SK-N-SH treated with all-trans-retinoic acid at 6 μM for 48 hours (cell line): Measurements from ENCODE around the gene TXNRD2.

ENCODE experiments used
- ATAC-seq: fragments of 200-7000 bp; cut with Tn5 transposase; 3 replicates; pipeline ENCODE4 v1.9.1; 2020; ENCODE audit warnings: mild to moderate bottlenecking, moderate library complexity
- ARNTL ChIP-seq: fragments of 450-650 bp; formaldehyde crosslinking; IDR thresholded peaks from 2 replicates; pipeline ENCODE4 v1.5.0; 2020; ENCODE audit warnings: low read depth, mild to moderate bottlenecking, moderate library complexity, borderline replicate concordance
- BACH2 ChIP-seq: fragments of 250-450 bp; sonication (Bioruptor Pico); IDR thresholded peaks from 2 replicates; pipeline ENCODE4 v1.9.0; 2021; ENCODE audit warnings: mild to moderate bottlenecking, borderline replicate concordance
- CSDC2 ChIP-seq: fragments of 250-450 bp; sonication (Bioruptor Pico); IDR thresholded peaks from 2 replicates; pipeline ENCODE4 v1.5.0; 2020; ENCODE audit warnings: mild to moderate bottlenecking, moderate library complexity
- ESRRG ChIP-seq: fragments of 250-450 bp; sonication (Bioruptor Pico); IDR thresholded peaks from 2 replicates; pipeline ENCODE4 v1.6.1; 2021; ENCODE audit warnings: mild to moderate bottlenecking
- GLIS3 ChIP-seq: fragments of 250-450 bp; sonication (Bioruptor Pico); IDR thresholded peaks from 2 replicates; pipeline ENCODE4 v1.5.0; 2020; ENCODE audit warnings: mild to moderate bottlenecking, moderate library complexity
- ISL1 ChIP-seq: fragments of 250-450 bp; sonication (Bioruptor Pico); IDR thresholded peaks from 2 replicates; pipeline ENCODE4 v2.1.2; 2022; ENCODE audit warnings: mild to moderate bottlenecking, moderate library complexity
- OSR1 ChIP-seq: fragments of 250-450 bp; sonication (Bioruptor Pico); IDR thresholded peaks from 2 replicates; pipeline ENCODE4 v1.8.0; 2022; ENCODE audit warnings: moderate library complexity, mild to moderate bottlenecking, inconsistent platforms
- PPARA ChIP-seq: fragments of 250-450 bp; sonication (Bioruptor Pico); IDR thresholded peaks from 2 replicates; pipeline ENCODE4 v1.5.0; 2020; ENCODE audit warnings: mild to moderate bottlenecking, borderline replicate concordance
- RARB ChIP-seq: fragments of 250-450 bp; sonication (Bioruptor Pico); IDR thresholded peaks from 2 replicates; pipeline ENCODE4 v1.8.0; 2021; ENCODE audit warnings: mild to moderate bottlenecking, moderate library complexity
- SNAI2 ChIP-seq: fragments of 250-450 bp; sonication (Bioruptor Pico); IDR thresholded peaks from 2 replicates; pipeline ENCODE4 v1.5.0; 2020; ENCODE audit warnings: mild to moderate bottlenecking, moderate library complexity
- TCF4 ChIP-seq: fragments of 250-450 bp; sonication (Bioruptor Pico); IDR thresholded peaks from 2 replicates; pipeline ENCODE4 v1.8.0; 2021; ENCODE audit warnings: mild to moderate bottlenecking, moderate library complexity, borderline replicate concordance
- TOX ChIP-seq: fragments of 250-450 bp; sonication (Bioruptor Pico); IDR thresholded peaks from 2 replicates; pipeline ENCODE4 v1.8.0; 2021; ENCODE audit warnings: mild to moderate bottlenecking, moderate library complexity, borderline replicate concordance
- ZC3H10 ChIP-seq: fragments of 250-450 bp; sonication (Bioruptor Pico); IDR thresholded peaks from 2 replicates; pipeline ENCODE4 v1.5.1; 2021; ENCODE audit warnings: mild to moderate bottlenecking, moderate library complexity
- ZFP3 ChIP-seq: fragments of 250-450 bp; sonication (Bioruptor Pico); IDR thresholded peaks from 2 replicates; pipeline ENCODE4 v1.5.0; 2020; ENCODE audit warnings: mild to moderate bottlenecking, moderate library complexity
- ZFP30 ChIP-seq: fragments of 450-650 bp; formaldehyde crosslinking; IDR thresholded peaks from 2 replicates; pipeline ENCODE4 v1.5.0; 2022; ENCODE audit warnings: mild to moderate bottlenecking, moderate library complexity
- ZNF565 ChIP-seq: fragments of 450-650 bp; formaldehyde crosslinking; conservative IDR thresholded peaks from 2 replicates; pipeline ENCODE4 v1.5.0; 2020; ENCODE audit warnings: low read depth, mild to moderate bottlenecking, moderate library complexity
- ZNF70 ChIP-seq: fragments of 450-650 bp; formaldehyde crosslinking; IDR thresholded peaks from 2 replicates; pipeline ENCODE4 v1.5.0; 2020; ENCODE audit warnings: mild to moderate bottlenecking, moderate library complexity
- ZNF8 ChIP-seq: fragments of 450-650 bp; formaldehyde crosslinking; IDR thresholded peaks from 2 replicates; pipeline ENCODE4 v1.5.0; 2020; ENCODE audit warnings: mild to moderate bottlenecking, moderate library complexity
- TF ChIP-seq, protein P1 (sequence below): fragments of 250-450 bp; sonication (Bioruptor Pico); IDR thresholded peaks from 2 replicates; pipeline ENCODE4 v1.5.1; 2020; ENCODE audit warnings: low read depth, mild to moderate bottlenecking, moderate library complexity
- TF ChIP-seq, protein P2 (sequence below): fragments of 250-450 bp; sonication (Bioruptor Pico); IDR thresholded peaks from 2 replicates; pipeline ENCODE4 v1.8.0; 2020; ENCODE audit warnings: mild to moderate bottlenecking, moderate library complexity, borderline replicate concordance
- TF ChIP-seq, protein P3 (sequence below): fragments of 250-450 bp; sonication (Bioruptor Pico); IDR thresholded peaks from 2 replicates; pipeline ENCODE4 v1.5.1; 2021; ENCODE audit warnings: mild to moderate bottlenecking, moderate library complexity
- TF ChIP-seq, protein P4 (sequence below): fragments of 250-450 bp; sonication (Bioruptor Pico); IDR thresholded peaks from 2 replicates; pipeline ENCODE4 v1.5.0; 2020; ENCODE audit warnings: mild to moderate bottlenecking, moderate library complexity
- TF ChIP-seq, protein P5 (sequence below): fragments of 250-450 bp; sonication (Bioruptor Pico); IDR thresholded peaks from 2 replicates; pipeline ENCODE4 v1.8.0; 2021; ENCODE audit warnings: low read depth, mild to moderate bottlenecking, moderate library complexity, borderline replicate concordance

Gene TXNRD2

DNA sequence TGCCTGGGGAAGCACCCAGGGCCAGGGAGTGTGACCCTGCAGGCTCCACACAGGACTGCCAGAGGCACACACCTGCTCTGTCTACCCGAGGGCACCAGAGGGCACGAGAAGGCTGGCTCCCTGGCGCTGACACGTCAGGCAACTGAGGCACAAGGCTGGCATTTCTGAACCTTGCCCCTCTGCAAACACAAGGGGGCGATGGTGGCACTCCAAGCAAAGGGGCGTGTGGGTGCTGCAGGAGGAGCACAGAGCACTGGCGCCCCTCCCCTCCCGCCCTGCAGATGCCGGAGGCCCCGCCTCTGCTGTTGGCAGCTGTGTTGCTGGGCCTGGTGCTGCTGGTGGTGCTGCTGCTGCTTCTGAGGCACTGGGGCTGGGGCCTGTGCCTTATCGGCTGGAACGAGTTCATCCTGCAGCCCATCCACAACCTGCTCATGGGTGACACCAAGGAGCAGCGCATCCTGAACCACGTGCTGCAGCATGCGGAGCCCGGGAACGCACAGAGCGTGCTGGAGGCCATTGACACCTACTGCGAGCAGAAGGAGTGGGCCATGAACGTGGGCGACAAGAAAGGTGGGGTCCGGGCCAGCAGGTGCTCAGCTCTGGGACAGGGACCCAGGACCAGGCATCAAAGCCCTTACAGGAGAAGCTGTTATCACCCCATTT lies 20.8 kb upstream of the TXNRD2 start:
- ATAC-seq = peak; percentile 84
- no peak for TF ChIP-seq ARNTL (CRISPR knock-in tag)
- TF ChIP-seq ZFP3 = no peak
- no peak for TF ChIP-seq SNAI2 (CRISPR knock-in tag)
- TF ChIP-seq TOX (CRISPR knock-in tag) = no peak
- TF ChIP-seq ZNF70 (CRISPR knock-in tag) = no peak
- no peak for TF ChIP-seq ZNF565 (CRISPR knock-in tag)
- TF ChIP-seq, protein P1, sequence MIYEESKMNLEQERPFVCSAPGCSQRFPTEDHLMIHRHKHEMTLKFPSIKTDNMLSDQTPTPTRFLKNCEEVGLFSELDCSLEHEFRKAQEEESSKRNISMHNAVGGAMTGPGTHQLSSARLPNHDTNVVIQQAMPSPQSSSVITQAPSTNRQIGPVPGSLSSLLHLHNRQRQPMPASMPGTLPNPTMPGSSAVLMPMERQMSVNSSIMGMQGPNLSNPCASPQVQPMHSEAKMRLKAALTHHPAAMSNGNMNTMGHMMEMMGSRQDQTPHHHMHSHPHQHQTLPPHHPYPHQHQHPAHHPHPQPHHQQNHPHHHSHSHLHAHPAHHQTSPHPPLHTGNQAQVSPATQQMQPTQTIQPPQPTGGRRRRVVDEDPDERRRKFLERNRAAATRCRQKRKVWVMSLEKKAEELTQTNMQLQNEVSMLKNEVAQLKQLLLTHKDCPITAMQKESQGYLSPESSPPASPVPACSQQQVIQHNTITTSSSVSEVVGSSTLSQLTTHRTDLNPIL (CRISPR knock-in tag) = no peak
- no peak for TF ChIP-seq OSR1
- no peak for TF ChIP-seq PPARA (CRISPR knock-in tag)
- no peak for TF ChIP-seq CSDC2 (CRISPR knock-in tag)
- TF ChIP-seq ZFP30 (CRISPR knock-in tag) = no peak
- TF ChIP-seq, all 23 proteins: peak for 0

DNA sequence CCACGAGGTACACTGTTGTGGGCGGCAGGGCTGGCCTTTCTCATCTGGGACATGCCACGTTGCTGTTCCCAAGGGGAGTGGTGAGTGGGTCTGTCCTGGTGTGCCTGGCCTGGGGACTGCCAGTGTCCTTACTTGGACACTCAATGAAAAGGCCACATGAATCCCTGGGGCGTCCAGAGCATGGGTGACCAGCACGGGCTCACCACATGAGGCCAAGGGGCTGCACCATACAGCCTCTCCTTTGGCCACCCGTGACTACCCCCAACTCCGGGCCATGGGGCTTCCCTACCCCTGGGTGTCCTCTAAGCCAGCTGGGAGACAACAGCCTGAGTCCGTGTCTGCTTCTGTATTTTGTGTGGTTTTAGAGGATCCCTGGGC lies 20.2 kb upstream of the TXNRD2 start:
- TF ChIP-seq, protein P1 (CRISPR knock-in tag) = no peak
- TF ChIP-seq CSDC2 (CRISPR knock-in tag) (no peak), ZNF8 (CRISPR knock-in tag) (no peak), ZFP30 (CRISPR knock-in tag) (no peak), ESRRG (CRISPR knock-in tag) (no peak), SNAI2 (CRISPR knock-in tag) (no peak), ZC3H10 (no peak), ZNF565 (CRISPR knock-in tag) (no peak), ZNF70 (CRISPR knock-in tag) (no peak), ISL1 (CRISPR knock-in tag) (no peak), BACH2 (CRISPR knock-in tag) (no peak), RARB (CRISPR knock-in tag) (no peak), OSR1 (no peak), TOX (CRISPR knock-in tag) (no peak)
- TF ChIP-seq, protein P2, sequence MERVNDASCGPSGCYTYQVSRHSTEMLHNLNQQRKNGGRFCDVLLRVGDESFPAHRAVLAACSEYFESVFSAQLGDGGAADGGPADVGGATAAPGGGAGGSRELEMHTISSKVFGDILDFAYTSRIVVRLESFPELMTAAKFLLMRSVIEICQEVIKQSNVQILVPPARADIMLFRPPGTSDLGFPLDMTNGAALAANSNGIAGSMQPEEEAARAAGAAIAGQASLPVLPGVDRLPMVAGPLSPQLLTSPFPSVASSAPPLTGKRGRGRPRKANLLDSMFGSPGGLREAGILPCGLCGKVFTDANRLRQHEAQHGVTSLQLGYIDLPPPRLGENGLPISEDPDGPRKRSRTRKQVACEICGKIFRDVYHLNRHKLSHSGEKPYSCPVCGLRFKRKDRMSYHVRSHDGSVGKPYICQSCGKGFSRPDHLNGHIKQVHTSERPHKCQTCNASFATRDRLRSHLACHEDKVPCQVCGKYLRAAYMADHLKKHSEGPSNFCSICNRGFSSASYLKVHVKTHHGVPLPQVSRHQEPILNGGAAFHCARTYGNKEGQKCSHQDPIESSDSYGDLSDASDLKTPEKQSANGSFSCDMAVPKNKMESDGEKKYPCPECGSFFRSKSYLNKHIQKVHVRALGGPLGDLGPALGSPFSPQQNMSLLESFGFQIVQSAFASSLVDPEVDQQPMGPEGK (CRISPR knock-in tag) = no peak
- TF ChIP-seq, protein P3, sequence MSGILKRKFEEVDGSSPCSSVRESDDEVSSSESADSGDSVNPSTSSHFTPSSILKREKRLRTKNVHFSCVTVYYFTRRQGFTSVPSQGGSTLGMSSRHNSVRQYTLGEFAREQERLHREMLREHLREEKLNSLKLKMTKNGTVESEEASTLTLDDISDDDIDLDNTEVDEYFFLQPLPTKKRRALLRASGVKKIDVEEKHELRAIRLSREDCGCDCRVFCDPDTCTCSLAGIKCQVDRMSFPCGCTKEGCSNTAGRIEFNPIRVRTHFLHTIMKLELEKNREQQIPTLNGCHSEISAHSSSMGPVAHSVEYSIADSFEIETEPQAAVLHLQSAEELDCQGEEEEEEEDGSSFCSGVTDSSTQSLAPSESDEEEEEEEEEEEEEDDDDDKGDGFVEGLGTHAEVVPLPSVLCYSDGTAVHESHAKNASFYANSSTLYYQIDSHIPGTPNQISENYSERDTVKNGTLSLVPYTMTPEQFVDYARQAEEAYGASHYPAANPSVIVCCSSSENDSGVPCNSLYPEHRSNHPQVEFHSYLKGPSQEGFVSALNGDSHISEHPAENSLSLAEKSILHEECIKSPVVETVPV = no peak
- TF ChIP-seq, protein P4, sequence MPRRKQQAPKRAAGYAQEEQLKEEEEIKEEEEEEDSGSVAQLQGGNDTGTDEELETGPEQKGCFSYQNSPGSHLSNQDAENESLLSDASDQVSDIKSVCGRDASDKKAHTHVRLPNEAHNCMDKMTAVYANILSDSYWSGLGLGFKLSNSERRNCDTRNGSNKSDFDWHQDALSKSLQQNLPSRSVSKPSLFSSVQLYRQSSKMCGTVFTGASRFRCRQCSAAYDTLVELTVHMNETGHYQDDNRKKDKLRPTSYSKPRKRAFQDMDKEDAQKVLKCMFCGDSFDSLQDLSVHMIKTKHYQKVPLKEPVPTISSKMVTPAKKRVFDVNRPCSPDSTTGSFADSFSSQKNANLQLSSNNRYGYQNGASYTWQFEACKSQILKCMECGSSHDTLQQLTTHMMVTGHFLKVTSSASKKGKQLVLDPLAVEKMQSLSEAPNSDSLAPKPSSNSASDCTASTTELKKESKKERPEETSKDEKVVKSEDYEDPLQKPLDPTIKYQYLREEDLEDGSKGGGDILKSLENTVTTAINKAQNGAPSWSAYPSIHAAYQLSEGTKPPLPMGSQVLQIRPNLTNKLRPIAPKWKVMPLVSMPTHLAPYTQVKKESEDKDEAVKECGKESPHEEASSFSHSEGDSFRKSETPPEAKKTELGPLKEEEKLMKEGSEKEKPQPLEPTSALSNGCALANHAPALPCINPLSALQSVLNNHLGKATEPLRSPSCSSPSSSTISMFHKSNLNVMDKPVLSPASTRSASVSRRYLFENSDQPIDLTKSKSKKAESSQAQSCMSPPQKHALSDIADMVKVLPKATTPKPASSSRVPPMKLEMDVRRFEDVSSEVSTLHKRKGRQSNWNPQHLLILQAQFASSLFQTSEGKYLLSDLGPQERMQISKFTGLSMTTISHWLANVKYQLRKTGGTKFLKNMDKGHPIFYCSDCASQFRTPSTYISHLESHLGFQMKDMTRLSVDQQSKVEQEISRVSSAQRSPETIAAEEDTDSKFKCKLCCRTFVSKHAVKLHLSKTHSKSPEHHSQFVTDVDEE (CRISPR knock-in tag) = no peak
- ATAC-seq = peak; percentile 1; the same call in 1 of the 3 replicates

DNA sequence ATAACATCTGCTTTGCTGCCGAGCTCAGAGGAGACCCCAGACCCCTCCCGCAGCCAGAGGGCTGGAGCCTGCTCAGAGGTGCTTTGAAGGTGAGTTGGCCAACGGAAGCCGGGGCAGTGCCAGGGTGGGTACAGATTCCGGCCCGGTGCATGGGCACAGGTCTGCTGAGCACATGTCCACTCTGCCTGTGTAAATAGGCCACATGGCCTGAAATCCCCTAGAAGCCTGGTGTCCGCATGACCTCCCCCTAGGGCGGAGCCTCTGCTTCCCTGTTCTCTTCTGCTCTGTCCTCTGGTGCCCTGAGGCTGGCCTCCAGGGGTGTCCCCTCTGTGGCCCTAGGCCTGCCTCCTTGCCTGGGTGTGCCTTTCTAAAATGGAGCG lies 19.6 kb upstream of the TXNRD2 start:
- ATAC-seq = no peak
- TF ChIP-seq ISL1 (CRISPR knock-in tag) (no peak), TCF4 (CRISPR knock-in tag) (no peak), BACH2 (CRISPR knock-in tag) (no peak), GLIS3 (CRISPR knock-in tag) (no peak), PPARA (CRISPR knock-in tag) (no peak), OSR1 (no peak)
- TF ChIP-seq, protein P5, sequence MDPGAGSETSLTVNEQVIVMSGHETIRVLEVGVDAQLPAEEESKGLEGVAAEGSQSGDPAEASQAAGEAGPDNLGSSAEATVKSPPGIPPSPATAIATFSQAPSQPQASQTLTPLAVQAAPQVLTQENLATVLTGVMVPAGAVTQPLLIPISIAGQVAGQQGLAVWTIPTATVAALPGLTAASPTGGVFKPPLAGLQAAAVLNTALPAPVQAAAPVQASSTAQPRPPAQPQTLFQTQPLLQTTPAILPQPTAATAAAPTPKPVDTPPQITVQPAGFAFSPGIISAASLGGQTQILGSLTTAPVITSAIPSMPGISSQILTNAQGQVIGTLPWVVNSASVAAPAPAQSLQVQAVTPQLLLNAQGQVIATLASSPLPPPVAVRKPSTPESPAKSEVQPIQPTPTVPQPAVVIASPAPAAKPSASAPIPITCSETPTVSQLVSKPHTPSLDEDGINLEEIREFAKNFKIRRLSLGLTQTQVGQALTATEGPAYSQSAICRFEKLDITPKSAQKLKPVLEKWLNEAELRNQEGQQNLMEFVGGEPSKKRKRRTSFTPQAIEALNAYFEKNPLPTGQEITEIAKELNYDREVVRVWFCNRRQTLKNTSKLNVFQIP (CRISPR knock-in tag) = no peak
- TF ChIP-seq, protein P4 (CRISPR knock-in tag) = no peak
